Caco-2 (cell line): ENCODE results near the gene ITPR3. TPM values are rescaled to one million over a fixed set of nuclear protein-coding genes. Genes with fewer than 3 reads are reported as not detected.

Source experiments
- BruUV-seq: library from RNA; stranded (reverse); fragments of 400-500 nt; replicated peaks from 2 replicates; lab custom pipeline; 2021; lab: Mats Ljungman, UMichigan
- CTCF ChIA-PET: fragments of 300-600 bp; sonication (Branson Sonifier 250); formaldehyde crosslinking; loops from one replicate; lab custom pipeline; 2022; ENCODE audit warnings: antibody characterized with exemption; lab: Charles Lee
- POLR2A ChIA-PET: fragments of 300-600 bp; sonication (Branson Sonifier 250); formaldehyde crosslinking; loops from one replicate; lab custom pipeline; 2022; ENCODE audit warnings: antibody characterized with exemption; lab: Charles Lee
- DNase-seq, 2 experiments: peaks; one replicate each; pipeline versions ENCODE4 v3.0.0 to v3.0.0-alpha.2; 2020 to 2022
- H3K27me3 ChIP-seq: replicated peaks from 2 replicates; pipeline ENCODE4 v1.6.0; 2011; ENCODE audit warnings: low read length; ENCODE audit not compliant: control insufficient read depth, insufficient read depth
- H3K36me3 ChIP-seq: 2 replicates; pipeline ENCODE4 v1.5.1; 2011; ENCODE audit warnings: low read length; ENCODE audit not compliant: control insufficient read depth, insufficient read depth
- H3K4me1 ChIP-seq: fragments of 250-450 bp; sonication (Bioruptor Pico); 2 replicates; pipeline ENCODE4 v1.5.1; 2020; ENCODE audit warnings: mild to moderate bottlenecking
- H3K4me3 ChIP-seq: 2 replicates; pipeline ENCODE4 v1.5.1; 2011; ENCODE audit warnings: low read depth, mild to moderate bottlenecking, control low read depth, low read length
- H3K9me3 ChIP-seq: fragments of 250-450 bp; sonication (Bioruptor Pico); 2 replicates; pipeline ENCODE4 v1.5.1; 2020; ENCODE audit warnings: mild to moderate bottlenecking, moderate library complexity
- H3K27ac Mint-ChIP-seq: one replicate; pipeline ENCODE4 v1.8.0; 2022; ENCODE audit warnings: mixed read lengths; ENCODE audit not compliant: unreplicated experiment
- H3K27me3 Mint-ChIP-seq: one replicate; pipeline ENCODE4 v1.8.0; 2022; ENCODE audit warnings: mixed read lengths; ENCODE audit not compliant: insufficient read depth, unreplicated experiment
- H3K36me3 Mint-ChIP-seq: one replicate; pipeline ENCODE4 v1.8.0; 2022; ENCODE audit warnings: mild to moderate bottlenecking, mixed read lengths; ENCODE audit not compliant: insufficient read depth, unreplicated experiment
- H3K4me1 Mint-ChIP-seq: one replicate; pipeline ENCODE4 v1.8.0; 2022; ENCODE audit warnings: low read depth, mixed read lengths; ENCODE audit not compliant: unreplicated experiment
- H3K4me3 Mint-ChIP-seq: one replicate; pipeline ENCODE4 v1.8.0; 2022; ENCODE audit warnings: mild to moderate bottlenecking, moderate library complexity, mixed read lengths; ENCODE audit not compliant: unreplicated experiment
- H3K9me3 Mint-ChIP-seq: one replicate; pipeline ENCODE4 v1.8.0; 2022; ENCODE audit warnings: mixed read lengths; ENCODE audit not compliant: unreplicated experiment
- CTCF ChIP-seq, 2 experiments: fragments of 200-600 bp in 1 of 2; IDR thresholded peaks; 1 replicate in 1 of 2; 2 replicates in 1 of 2; pipeline versions ENCODE4 v1.5.1 to v1.8.0; 2011 to 2022; ENCODE audit warnings: antibody characterized with exemption in 1 of 2, control low read depth in 1 of 2, inconsistent platforms in 1 of 2, low read depth in 1 of 2, low read length in 1 of 2, mild to moderate bottlenecking in 1 of 2, moderate library complexity in 1 of 2; ENCODE audit not compliant: insufficient read depth in 1 of 2, severe bottlenecking in 1 of 2, unreplicated experiment in 1 of 2
- intact Hi-C: fragments of 100-400 bp; cut with micrococcal nuclease; formaldehyde crosslinking; loops from one replicate; pipeline ENCODE4 v1.10.0; 2022; ENCODE audit not compliant: unreplicated experiment
- total RNA-seq: library from RNA; stranded (reverse); gene quantifications from 2 replicates; pipeline ENCODE4 v1.2.3, GENCODE V29; 2022

The ITPR3 gene
- total RNA-seq, 1 experiment from 2014 or later, result 42.1 TPM

DNA sequence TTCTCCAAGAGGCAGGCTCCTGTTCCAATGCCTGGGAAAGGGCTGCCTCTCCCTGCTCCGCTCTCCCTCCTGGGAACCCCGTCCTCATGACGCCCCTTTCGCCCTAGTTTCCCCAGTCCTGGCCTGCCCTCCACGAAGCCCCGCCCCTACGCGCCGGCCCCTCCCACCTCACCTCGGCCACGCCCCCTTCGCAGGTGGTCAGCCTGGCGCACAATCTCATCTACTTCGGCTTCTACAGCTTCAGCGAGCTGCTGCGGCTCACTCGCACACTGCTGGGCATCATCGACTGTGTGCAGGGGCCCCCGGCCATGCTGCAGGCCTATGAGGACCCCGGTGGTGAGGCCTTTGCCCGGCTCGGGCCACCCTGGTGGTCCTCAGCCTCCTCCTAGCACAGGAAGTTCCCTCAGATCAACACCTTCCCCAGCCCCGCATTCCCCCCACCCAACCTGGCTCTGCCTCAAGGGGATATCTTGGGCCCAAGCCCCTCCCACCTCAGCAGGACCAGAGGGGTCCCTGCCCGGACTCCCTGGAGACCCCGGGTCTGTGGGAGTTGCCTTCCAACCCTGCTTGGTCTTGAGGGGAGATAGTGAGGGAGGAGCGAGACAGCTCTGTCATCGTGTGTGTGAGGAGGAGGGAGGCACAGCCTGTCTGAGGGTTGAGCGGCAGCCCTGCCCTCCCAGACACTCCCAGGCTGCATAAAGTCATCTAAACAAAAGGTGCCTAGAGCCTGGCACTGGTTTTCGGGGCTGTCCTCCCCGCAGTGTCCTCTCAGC lies 50.0 kb downstream of the ITPR3 start:
- TF ChIP-seq CTCF (IDR thresholded peaks at IDR 0.05; ENCODE audit: insufficient read depth in 1 of 2, low read depth in 1 of 2, low read length in 1 of 2, severe bottlenecking in 1 of 2, unreplicated experiment in 1 of 2), result no peak
- DNase-seq, result no peak
- no TSS peak for BruUV-seq
- ChIA-PET CTCF (no interaction called here), POLR2A (no interaction called here)
- peaks cover 8% of the 10 kb centered on the region for H3K4me1 ChIP-seq
- no peaks in the 10 kb centered on the region for H3K27me3 ChIP-seq
- no peaks in the 10 kb centered on the region for H3K9me3 ChIP-seq
- peaks cover 7% of the 10 kb centered on the region for H3K36me3 ChIP-seq
- Mint-ChIP-seq H3K36me3 (peaks cover 24% of the 10 kb centered on the region), H3K4me1 (peaks cover 9% of the 10 kb centered on the region), H3K27ac (peak overlapping the region; percentile 18), H3K9me3 (no peaks in the 10 kb centered on the region), H3K4me3 (no peak overlapping the region), H3K27me3 (no peaks in the 10 kb centered on the region)
- intact Hi-C loops, result no loop called here
- H3K4me3 ChIP-seq, result no peak overlapping the region

GRCh38 chr6:33671744-33672072 lies 50.6 kb downstream of the ITPR3 start:
- ChIA-PET POLR2A (no interaction called here), CTCF (no interaction called here)
- Histone ChIP-seq H3K4me3 (no peak overlapping the region), H3K36me3 (peaks cover 7% of the 10 kb centered on the region), H3K9me3 (no peaks in the 10 kb centered on the region), H3K4me1 (peaks cover 8% of the 10 kb centered on the region), H3K27me3 (no peaks in the 10 kb centered on the region)
- H3K36me3 Mint-ChIP-seq, result peaks cover 29% of the 10 kb centered on the region
- H3K27me3 Mint-ChIP-seq, result no peaks in the 10 kb centered on the region
- intact Hi-C loops, result no loop called here
- TF ChIP-seq CTCF (IDR thresholded peaks at IDR 0.05; ENCODE audit: insufficient read depth in 1 of 2, low read depth in 1 of 2, low read length in 1 of 2, severe bottlenecking in 1 of 2, unreplicated experiment in 1 of 2), result no peak
- peak overlapping the region; percentile 18 for H3K27ac Mint-ChIP-seq
- no TSS peak for BruUV-seq
- H3K9me3 Mint-ChIP-seq, result no peaks in the 10 kb centered on the region
- no peak for DNase-seq
- no peak overlapping the region for H3K4me3 Mint-ChIP-seq
- H3K4me1 Mint-ChIP-seq, result peaks cover 9% of the 10 kb centered on the region

- peaks cover 7% of the 10 kb centered on the region for H3K36me3 ChIP-seq
- POLR2A ChIA-PET, result no interaction called here
- CTCF ChIA-PET, result no interaction called here
These were observed 51.7 kb downstream of the ITPR3 start for GRCh38 chr6:33672808-33673207.

More at GRCh38 chr6:33672808-33673207, 51.7 kb downstream of the ITPR3 start:
- no peak overlapping the region for H3K4me3 ChIP-seq
- peaks cover 8% of the 10 kb centered on the region for H3K4me1 ChIP-seq
- Mint-ChIP-seq H3K4me1 (peaks cover 9% of the 10 kb centered on the region), H3K9me3 (no peaks in the 10 kb centered on the region), H3K36me3 (peaks cover 30% of the 10 kb centered on the region), H3K4me3 (no peak overlapping the region), H3K27me3 (no peaks in the 10 kb centered on the region), H3K27ac (no peak overlapping the region)
- peak in 1 of 2 experiments; percentile 19 for DNase-seq
- no peaks in the 10 kb centered on the region for H3K27me3 ChIP-seq
- intact Hi-C loops, result no loop called here
- no TSS peak for BruUV-seq
- no peak for TF ChIP-seq CTCF (IDR thresholded peaks at IDR 0.05; ENCODE audit: insufficient read depth in 1 of 2, low read depth in 1 of 2, low read length in 1 of 2, severe bottlenecking in 1 of 2, unreplicated experiment in 1 of 2)
- H3K9me3 ChIP-seq, result no peaks in the 10 kb centered on the region
